Caco-2 (cell line): ENCODE measurements around the gene SCAF4. TPM values are rescaled to one million over a fixed set of nuclear protein-coding genes. Genes with fewer than 3 reads are reported as not detected.

Source experiments
- BruUV-seq: library from RNA; stranded (reverse); fragments of 400-500 nt; replicated peaks from 2 replicates; lab custom pipeline; 2021; lab: Mats Ljungman, UMichigan
- CTCF ChIA-PET: fragments of 300-600 bp; sonication (Branson Sonifier 250); formaldehyde crosslinking; loops from one replicate; lab custom pipeline; 2022; ENCODE audit warnings: antibody characterized with exemption; lab: Charles Lee
- POLR2A ChIA-PET: fragments of 300-600 bp; sonication (Branson Sonifier 250); formaldehyde crosslinking; loops from one replicate; lab custom pipeline; 2022; ENCODE audit warnings: antibody characterized with exemption; lab: Charles Lee
- DNase-seq, 2 experiments: peaks; one replicate each; pipeline versions ENCODE4 v3.0.0 to v3.0.0-alpha.2; 2020 to 2022
- H3K27me3 ChIP-seq: replicated peaks from 2 replicates; pipeline ENCODE4 v1.6.0; 2011; ENCODE audit warnings: low read length; ENCODE audit not compliant: control insufficient read depth, insufficient read depth
- H3K36me3 ChIP-seq: 2 replicates; pipeline ENCODE4 v1.5.1; 2011; ENCODE audit warnings: low read length; ENCODE audit not compliant: control insufficient read depth, insufficient read depth
- H3K4me1 ChIP-seq: fragments of 250-450 bp; sonication (Bioruptor Pico); 2 replicates; pipeline ENCODE4 v1.5.1; 2020; ENCODE audit warnings: mild to moderate bottlenecking
- H3K4me3 ChIP-seq: 2 replicates; pipeline ENCODE4 v1.5.1; 2011; ENCODE audit warnings: low read depth, mild to moderate bottlenecking, control low read depth, low read length
- H3K9me3 ChIP-seq: fragments of 250-450 bp; sonication (Bioruptor Pico); 2 replicates; pipeline ENCODE4 v1.5.1; 2020; ENCODE audit warnings: mild to moderate bottlenecking, moderate library complexity
- H3K27ac Mint-ChIP-seq: one replicate; pipeline ENCODE4 v1.8.0; 2022; ENCODE audit warnings: mixed read lengths; ENCODE audit not compliant: unreplicated experiment
- H3K27me3 Mint-ChIP-seq: one replicate; pipeline ENCODE4 v1.8.0; 2022; ENCODE audit warnings: mixed read lengths; ENCODE audit not compliant: insufficient read depth, unreplicated experiment
- H3K36me3 Mint-ChIP-seq: one replicate; pipeline ENCODE4 v1.8.0; 2022; ENCODE audit warnings: mild to moderate bottlenecking, mixed read lengths; ENCODE audit not compliant: insufficient read depth, unreplicated experiment
- H3K4me1 Mint-ChIP-seq: one replicate; pipeline ENCODE4 v1.8.0; 2022; ENCODE audit warnings: low read depth, mixed read lengths; ENCODE audit not compliant: unreplicated experiment
- H3K4me3 Mint-ChIP-seq: one replicate; pipeline ENCODE4 v1.8.0; 2022; ENCODE audit warnings: mild to moderate bottlenecking, moderate library complexity, mixed read lengths; ENCODE audit not compliant: unreplicated experiment
- H3K9me3 Mint-ChIP-seq: one replicate; pipeline ENCODE4 v1.8.0; 2022; ENCODE audit warnings: mixed read lengths; ENCODE audit not compliant: unreplicated experiment
- intact Hi-C: fragments of 100-400 bp; cut with micrococcal nuclease; formaldehyde crosslinking; loops from one replicate; pipeline ENCODE4 v1.10.0; 2022; ENCODE audit not compliant: unreplicated experiment
- total RNA-seq: library from RNA; stranded (reverse); gene quantifications from 2 replicates; pipeline ENCODE4 v1.2.3, GENCODE V29; 2022
- TF ChIP-seq, protein P1 (sequence below), 2 experiments: fragments of 200-600 bp in 1 of 2; IDR thresholded peaks; 1 replicate in 1 of 2; 2 replicates in 1 of 2; pipeline versions ENCODE4 v1.5.1 to v1.8.0; 2011 to 2022; ENCODE audit warnings: antibody characterized with exemption in 1 of 2, control low read depth in 1 of 2, inconsistent platforms in 1 of 2, low read depth in 1 of 2, low read length in 1 of 2, mild to moderate bottlenecking in 1 of 2, moderate library complexity in 1 of 2; ENCODE audit not compliant: insufficient read depth in 1 of 2, severe bottlenecking in 1 of 2, unreplicated experiment in 1 of 2

The SCAF4 gene
- total RNA-seq, 1 experiment from 2014 or later: 50.2 TPM

DNA sequence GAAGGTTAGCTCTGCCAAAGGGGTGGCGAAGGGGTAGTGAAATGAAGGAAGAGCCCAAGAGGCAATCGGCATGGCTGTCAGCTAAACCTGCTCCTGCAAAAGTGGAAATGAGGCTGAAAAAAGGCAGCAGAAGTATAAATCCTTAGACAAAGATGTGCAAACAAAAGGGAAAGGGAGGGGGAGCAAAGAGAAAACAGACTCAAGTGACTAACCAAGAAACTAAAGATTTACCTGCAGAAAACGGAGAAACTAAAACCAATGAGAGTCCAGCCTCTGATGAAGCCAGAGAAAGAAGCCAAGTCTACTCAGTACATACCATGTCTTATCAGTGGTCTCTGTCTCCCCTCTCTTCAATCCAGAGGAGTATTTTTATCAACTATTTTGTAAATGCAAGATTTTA, 25.4 kb downstream of the SCAF4 start:
- Histone ChIP-seq H3K4me1 (peaks cover 7% of the 10 kb centered on the region), H3K9me3 (no peaks in the 10 kb centered on the region), H3K36me3 (no peaks in the 10 kb centered on the region), H3K27me3 (no peaks in the 10 kb centered on the region), H3K4me3 (no peak overlapping the region)
- Mint-ChIP-seq H3K27ac (no peak overlapping the region), H3K36me3 (peaks cover 30% of the 10 kb centered on the region), H3K4me3 (no peak overlapping the region), H3K4me1 (peaks cover 7% of the 10 kb centered on the region), H3K9me3 (no peaks in the 10 kb centered on the region), H3K27me3 (no peaks in the 10 kb centered on the region)
- no TSS peak for BruUV-seq
- CTCF ChIA-PET: no interaction called here
- TF ChIP-seq, protein P1, sequence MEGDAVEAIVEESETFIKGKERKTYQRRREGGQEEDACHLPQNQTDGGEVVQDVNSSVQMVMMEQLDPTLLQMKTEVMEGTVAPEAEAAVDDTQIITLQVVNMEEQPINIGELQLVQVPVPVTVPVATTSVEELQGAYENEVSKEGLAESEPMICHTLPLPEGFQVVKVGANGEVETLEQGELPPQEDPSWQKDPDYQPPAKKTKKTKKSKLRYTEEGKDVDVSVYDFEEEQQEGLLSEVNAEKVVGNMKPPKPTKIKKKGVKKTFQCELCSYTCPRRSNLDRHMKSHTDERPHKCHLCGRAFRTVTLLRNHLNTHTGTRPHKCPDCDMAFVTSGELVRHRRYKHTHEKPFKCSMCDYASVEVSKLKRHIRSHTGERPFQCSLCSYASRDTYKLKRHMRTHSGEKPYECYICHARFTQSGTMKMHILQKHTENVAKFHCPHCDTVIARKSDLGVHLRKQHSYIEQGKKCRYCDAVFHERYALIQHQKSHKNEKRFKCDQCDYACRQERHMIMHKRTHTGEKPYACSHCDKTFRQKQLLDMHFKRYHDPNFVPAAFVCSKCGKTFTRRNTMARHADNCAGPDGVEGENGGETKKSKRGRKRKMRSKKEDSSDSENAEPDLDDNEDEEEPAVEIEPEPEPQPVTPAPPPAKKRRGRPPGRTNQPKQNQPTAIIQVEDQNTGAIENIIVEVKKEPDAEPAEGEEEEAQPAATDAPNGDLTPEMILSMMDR (IDR thresholded peaks at IDR 0.05; ENCODE audit: insufficient read depth in 1 of 2, low read depth in 1 of 2, low read length in 1 of 2, severe bottlenecking in 1 of 2, unreplicated experiment in 1 of 2): no peak
- POLR2A ChIA-PET: no interaction called here
- intact Hi-C loops: no loop called here
- no peak for DNase-seq

DNA sequence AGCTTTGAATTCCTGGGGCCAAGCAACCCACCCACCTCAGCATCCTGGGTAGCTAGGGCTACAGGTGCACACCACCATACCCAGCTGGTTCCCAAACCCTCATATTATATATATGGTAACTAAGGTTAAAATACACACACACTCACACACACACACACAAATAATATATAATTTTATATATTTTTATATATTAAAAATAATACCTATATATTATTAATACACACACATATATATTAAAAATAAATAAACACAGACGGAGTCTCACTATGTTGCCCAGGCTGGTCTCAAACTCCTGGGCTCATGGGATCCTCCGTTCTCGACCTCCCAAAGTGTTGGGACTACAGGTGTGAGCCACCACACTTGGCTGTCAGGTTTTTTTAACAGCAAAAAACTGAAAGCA, 31.9 kb downstream of the SCAF4 start:
- Mint-ChIP-seq H3K36me3 (peaks cover 78% of the 10 kb centered on the region), H3K4me3 (no peak overlapping the region), H3K4me1 (no peaks in the 10 kb centered on the region), H3K27ac (no peak overlapping the region), H3K9me3 (no peaks in the 10 kb centered on the region), H3K27me3 (no peaks in the 10 kb centered on the region)
- TF ChIP-seq, protein P1 (IDR thresholded peaks at IDR 0.05; ENCODE audit: insufficient read depth in 1 of 2, low read depth in 1 of 2, low read length in 1 of 2, severe bottlenecking in 1 of 2, unreplicated experiment in 1 of 2): no peak
- no peak overlapping the region for H3K4me3 ChIP-seq
- H3K4me1 ChIP-seq: peaks cover 1% of the 10 kb centered on the region; the same call in 1 of the 2 replicates
- intact Hi-C loops: no loop called here
- ChIA-PET POLR2A (no interaction called here), CTCF (no interaction called here)
- H3K36me3 ChIP-seq: no peaks in the 10 kb centered on the region
- DNase-seq: no peak
- no peaks in the 10 kb centered on the region for H3K27me3 ChIP-seq
- H3K9me3 ChIP-seq: no peaks in the 10 kb centered on the region
- no TSS peak for BruUV-seq

DNA sequence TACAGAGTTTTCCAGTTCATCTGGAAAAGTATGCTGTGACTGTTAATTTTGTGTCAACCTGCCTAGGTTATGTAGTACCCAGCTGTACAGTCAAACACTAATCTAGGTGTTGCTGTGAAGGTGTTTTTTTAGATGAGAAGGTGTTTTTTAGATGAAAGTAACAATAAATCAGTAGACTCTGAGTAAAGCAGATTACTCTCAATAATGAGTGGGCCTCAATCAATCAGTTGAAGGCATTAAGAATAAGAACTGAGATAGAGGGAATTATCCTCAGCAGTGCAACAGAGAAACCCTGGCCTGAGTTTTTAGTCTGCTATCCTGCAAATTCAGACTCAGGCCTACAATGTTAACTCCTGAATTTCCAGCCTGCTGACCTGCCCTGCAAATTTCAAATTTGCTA, 33.5 kb downstream of the SCAF4 start:
- Mint-ChIP-seq H3K27ac (no peak overlapping the region), H3K9me3 (no peaks in the 10 kb centered on the region), H3K36me3 (peaks cover 86% of the 10 kb centered on the region), H3K27me3 (no peaks in the 10 kb centered on the region), H3K4me1 (no peaks in the 10 kb centered on the region), H3K4me3 (no peak overlapping the region)
- Histone ChIP-seq H3K27me3 (no peaks in the 10 kb centered on the region), H3K9me3 (no peaks in the 10 kb centered on the region), H3K4me3 (no peak overlapping the region), H3K4me1 (no peaks in the 10 kb centered on the region), H3K36me3 (no peaks in the 10 kb centered on the region)
- TF ChIP-seq, protein P1 (IDR thresholded peaks at IDR 0.05; ENCODE audit: insufficient read depth in 1 of 2, low read depth in 1 of 2, low read length in 1 of 2, severe bottlenecking in 1 of 2, unreplicated experiment in 1 of 2): no peak
- no peak for DNase-seq
- ChIA-PET CTCF (no interaction called here), POLR2A (no interaction called here)
- intact Hi-C loops: no loop called here
- BruUV-seq: no TSS peak
